Mesenchymal stem cell (in vitro differentiated cells and primary cell): ENCODE measurements around the gene ABCC4.

Experiments
- DNase-seq: peaks from one replicate; pipeline ENCODE4 v3.0.0-alpha.2; 2013
- H2AFZ ChIP-seq: one replicate; pipeline ENCODE4 v1.6.1; 2013; ENCODE audit warnings: low read depth, mild to moderate bottlenecking, control low read depth, inconsistent platforms, low read length, moderate library complexity
- H2AK5ac ChIP-seq: 2 replicates; pipeline ENCODE4 v1.6.1; 2013; ENCODE audit warnings: low read length, moderate library complexity, mild to moderate bottlenecking, inconsistent platforms; ENCODE audit not compliant: severe bottlenecking
- H2BK120ac ChIP-seq: one replicate; pipeline ENCODE4 v1.6.1; 2013; ENCODE audit warnings: low read depth, mild to moderate bottlenecking, inconsistent platforms, low read length, moderate library complexity
- H2BK12ac ChIP-seq, 2 experiments: one replicate each; pipeline ENCODE4 v1.6.1; 2013; ENCODE audit warnings: inconsistent platforms in 2 of 2, low read length in 2 of 2, mild to moderate bottlenecking in 2 of 2, moderate library complexity in 2 of 2, control low read depth in 1 of 2
- H2BK15ac ChIP-seq: one replicate; pipeline ENCODE4 v1.6.1; 2013; ENCODE audit warnings: mild to moderate bottlenecking, low read depth, inconsistent platforms; ENCODE audit not compliant: poor library complexity, severe bottlenecking
- H2BK5ac ChIP-seq: 2 replicates; pipeline ENCODE4 v1.6.1; 2013; ENCODE audit warnings: low read depth, mild to moderate bottlenecking, low read length, control low read depth, inconsistent platforms; ENCODE audit not compliant: poor library complexity, severe bottlenecking
- H3K14ac ChIP-seq, 2 experiments: one replicate each; pipeline ENCODE4 v1.6.1; 2013; ENCODE audit warnings: inconsistent platforms in 2 of 2, low read length in 2 of 2, control low read depth in 1 of 2, mild to moderate bottlenecking in 1 of 2, moderate library complexity in 1 of 2
- H3K18ac ChIP-seq, 2 experiments: one replicate each; pipeline ENCODE4 v1.6.1; 2013; ENCODE audit warnings: inconsistent platforms in 2 of 2, low read length in 2 of 2, control low read depth in 1 of 2, low read depth in 1 of 2, mild to moderate bottlenecking in 1 of 2
- H3K23ac ChIP-seq, 2 experiments: one replicate each; pipeline ENCODE4 v1.6.1; 2013; ENCODE audit warnings: inconsistent platforms in 2 of 2, low read length in 2 of 2, mild to moderate bottlenecking in 2 of 2, moderate library complexity in 2 of 2, control low read depth in 1 of 2
- H3K27ac ChIP-seq: 2 replicates; pipeline ENCODE4 v1.5.1; 2013; ENCODE audit warnings: mild to moderate bottlenecking, moderate library complexity, low read length, control low read depth, inconsistent platforms; ENCODE audit not compliant: poor library complexity, severe bottlenecking
- H3K27me3 ChIP-seq, 2 experiments: 2 replicates each; pipeline versions ENCODE4 v1.6.1 to v1.7.0; 2013; ENCODE audit warnings: low read length in 2 of 2, mild to moderate bottlenecking in 2 of 2, moderate library complexity in 2 of 2, control low read depth in 1 of 2, inconsistent platforms in 1 of 2; ENCODE audit not compliant: control insufficient read depth in 1 of 2, insufficient read depth in 1 of 2
- H3K36me3 ChIP-seq, 2 experiments: 2 replicates each; pipeline versions ENCODE4 v1.6.1 to v1.7.0; 2013; ENCODE audit warnings: low read length in 2 of 2, control low read depth in 1 of 2, inconsistent platforms in 1 of 2, low read depth in 1 of 2, mild to moderate bottlenecking in 1 of 2; ENCODE audit not compliant: insufficient read depth in 2 of 2, control insufficient read depth in 1 of 2
- H3K4ac ChIP-seq, 2 experiments: one replicate each; pipeline ENCODE4 v1.6.1; 2013; ENCODE audit warnings: inconsistent platforms in 2 of 2, low read length in 2 of 2, mild to moderate bottlenecking in 2 of 2, moderate library complexity in 2 of 2, control low read depth in 1 of 2, low read depth in 1 of 2
- H3K4me1 ChIP-seq: 2 replicates; pipeline ENCODE4 v1.6.1; 2013; ENCODE audit warnings: low read depth, low read length, control low read depth; ENCODE audit not compliant: control insufficient read depth, insufficient read depth
- H3K4me2 ChIP-seq: 2 replicates; pipeline ENCODE4 v1.6.1; 2013; ENCODE audit warnings: low read length, mild to moderate bottlenecking, inconsistent platforms; ENCODE audit not compliant: poor library complexity, severe bottlenecking
- H3K4me3 ChIP-seq, 2 experiments: 2 replicates each; pipeline versions ENCODE4 v1.5.1 to v1.7.0; 2013; ENCODE audit warnings: low read length in 2 of 2, mild to moderate bottlenecking in 2 of 2, control low read depth in 1 of 2, low read depth in 1 of 2; ENCODE audit not compliant: insufficient read depth in 1 of 2
- H3K79me1 ChIP-seq: replicated peaks from 2 replicates; pipeline ENCODE4 v1.6.1; 2013; ENCODE audit warnings: mild to moderate bottlenecking, control low read depth, low read length, inconsistent platforms; ENCODE audit not compliant: poor library complexity, severe bottlenecking
- H3K9ac ChIP-seq: 2 replicates; pipeline ENCODE4 v1.7.0; 2013; ENCODE audit warnings: mild to moderate bottlenecking, low read length, moderate library complexity
- H3K9me3 ChIP-seq: 2 replicates; pipeline ENCODE4 v1.7.0; 2013; ENCODE audit warnings: mild to moderate bottlenecking, low read length; ENCODE audit not compliant: control insufficient read depth
- H4K8ac ChIP-seq: one replicate; pipeline ENCODE4 v1.6.1; 2013; ENCODE audit warnings: inconsistent platforms, mild to moderate bottlenecking, low read length, moderate library complexity
- H4K91ac ChIP-seq: one replicate; pipeline ENCODE4 v1.6.1; 2013; ENCODE audit warnings: mild to moderate bottlenecking, low read length, inconsistent platforms
- WGBS: methylation state at CpG from one replicate; pipeline ENCODE4 v1.1.7; 2013; ENCODE audit warnings: mixed read lengths; 5-methylcytosine and 5-hydroxymethylcytosine counted together

Gene ABCC4

DNA sequence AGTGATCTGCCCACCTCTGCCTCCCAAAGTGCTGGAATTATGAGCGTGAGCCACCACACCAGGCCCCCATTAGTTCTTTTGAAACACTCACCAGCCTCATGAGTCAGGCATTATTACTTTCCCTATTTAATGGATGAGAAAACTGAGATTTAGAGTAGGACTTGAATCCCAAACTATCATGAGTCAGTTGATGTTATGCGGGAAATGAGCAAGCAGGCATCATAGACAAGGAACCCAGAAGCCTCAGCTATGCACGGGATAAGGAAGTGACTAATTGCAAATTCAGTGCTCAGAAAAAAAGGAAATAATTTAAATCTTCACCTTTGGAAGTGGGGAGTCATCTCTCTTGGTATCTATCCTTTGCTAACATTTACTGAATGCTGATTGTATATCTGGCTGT, 217.5 kb downstream of the ABCC4 start:
- Histone ChIP-seq H3K4me2 (no peak overlapping the region), H3K23ac (no peak overlapping the region), H2BK120ac (no peak overlapping the region), H4K91ac (no peak overlapping the region), H3K4ac (no peak overlapping the region), H2BK12ac (no peak overlapping the region), H3K9me3 (no peaks in the 10 kb centered on the region), H2BK15ac (no peak overlapping the region), H4K8ac (no peak overlapping the region), H2AK5ac (no peak overlapping the region), H3K4me3 (no peak overlapping the region), H3K4me1 (no peaks in the 10 kb centered on the region), H3K18ac (no peak overlapping the region), H3K27me3 (no peaks in the 10 kb centered on the region), H3K36me3 (peaks cover 0 to 21% of the 10 kb centered on the region in 2 experiments), H3K14ac (no peak overlapping the region), H2AFZ (no peak overlapping the region), H3K9ac (no peak overlapping the region), H2BK5ac (no peak overlapping the region), H3K79me1 (peaks cover 9% of the 10 kb centered on the region), H3K27ac (no peak overlapping the region)
- peak; percentile 85 for DNase-seq
- WGBS = 2% methylated on average over 2 of the region's 3 CpGs

DNA sequence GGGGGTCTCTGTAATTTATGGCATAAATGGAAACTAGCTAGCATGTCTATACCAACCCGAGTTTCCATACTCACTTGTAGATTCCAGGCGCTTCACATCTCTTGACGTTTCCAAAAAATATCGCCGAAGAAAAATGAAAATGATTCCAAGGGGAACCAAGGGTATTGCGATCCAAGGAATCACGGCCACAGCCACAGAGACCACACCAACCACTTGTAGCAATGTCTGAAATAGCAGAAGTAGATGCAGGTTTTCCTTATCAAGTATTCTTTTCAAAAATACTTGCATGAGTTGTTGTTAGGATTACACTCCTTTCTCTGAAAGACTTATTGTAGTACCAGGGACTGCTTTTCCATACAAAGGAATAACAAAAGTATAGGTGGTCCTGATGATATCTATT, 218.2 kb downstream of the ABCC4 start:
- no peak overlapping the region for H2AK5ac ChIP-seq
- no peaks in the 10 kb centered on the region for H3K4me1 ChIP-seq
- 97% methylated on average over 5 of the region's 7 CpGs for WGBS
- no peak overlapping the region for H3K14ac ChIP-seq
- H3K23ac ChIP-seq = no peak overlapping the region
- H3K4me3 ChIP-seq = no peak overlapping the region
- H3K4me2 ChIP-seq = no peak overlapping the region
- H3K9ac ChIP-seq = no peak overlapping the region
- H4K91ac ChIP-seq = no peak overlapping the region
- H4K8ac ChIP-seq = no peak overlapping the region
- H3K9me3 ChIP-seq = no peaks in the 10 kb centered on the region
- no peak overlapping the region for H2BK5ac ChIP-seq
- H3K4ac ChIP-seq = no peak overlapping the region
- no peak overlapping the region for H2BK120ac ChIP-seq
- no peak overlapping the region for H3K27ac ChIP-seq
- DNase-seq = no peak
- peaks cover 0 to 26% of the 10 kb centered on the region in 2 experiments for H3K36me3 ChIP-seq
- peaks cover 11% of the 10 kb centered on the region for H3K79me1 ChIP-seq
- H3K27me3 ChIP-seq = no peaks in the 10 kb centered on the region
- no peak overlapping the region for H2AFZ ChIP-seq
- H2BK12ac ChIP-seq = no peak overlapping the region
- no peak overlapping the region for H3K18ac ChIP-seq
- no peak overlapping the region for H2BK15ac ChIP-seq

- H4K91ac ChIP-seq = no peak overlapping the region
- no peak overlapping the region for H3K4me2 ChIP-seq
- WGBS = 92% methylated on average over 5 of the region's 5 CpGs
- no peak overlapping the region for H3K4me3 ChIP-seq
- no peak overlapping the region for H2BK120ac ChIP-seq
- H3K27ac ChIP-seq = no peak overlapping the region
- H3K23ac ChIP-seq = no peak overlapping the region
- H4K8ac ChIP-seq = no peak overlapping the region
- no peak overlapping the region for H2BK5ac ChIP-seq
- no peak overlapping the region for H2BK15ac ChIP-seq
- no peaks in the 10 kb centered on the region for H3K27me3 ChIP-seq
- H3K9me3 ChIP-seq = no peaks in the 10 kb centered on the region
- peaks cover 10% of the 10 kb centered on the region for H3K79me1 ChIP-seq
- no peak overlapping the region for H3K14ac ChIP-seq
- H3K4ac ChIP-seq = no peak overlapping the region
- H3K4me1 ChIP-seq = peaks cover 2% of the 10 kb centered on the region
- no peak overlapping the region for H3K9ac ChIP-seq
- H3K36me3 ChIP-seq = peaks cover 31 to 48% of the 10 kb centered on the region in 2 experiments
- H3K18ac ChIP-seq = no peak overlapping the region
- no peak overlapping the region for H2AK5ac ChIP-seq
- no peak overlapping the region for H2AFZ ChIP-seq
- no peak overlapping the region for H2BK12ac ChIP-seq
- DNase-seq = no peak
Measured at GRCh38 chr13:95075506-95075905, 225.7 kb downstream of the ABCC4 start.

GRCh38 chr13:95074820-95075219, 226.4 kb downstream of the ABCC4 start:
- no peak for DNase-seq
- Histone ChIP-seq H2BK12ac (no peak overlapping the region), H2BK120ac (no peak overlapping the region), H4K8ac (no peak overlapping the region), H3K9ac (no peak overlapping the region), H3K79me1 (peaks cover 13% of the 10 kb centered on the region), H3K4me2 (no peak overlapping the region), H2BK15ac (no peak overlapping the region), H4K91ac (no peak overlapping the region), H3K9me3 (no peaks in the 10 kb centered on the region), H3K27ac (no peak overlapping the region), H3K4me1 (peaks cover 2% of the 10 kb centered on the region), H2BK5ac (peak overlapping the region; percentile 35), H2AK5ac (no peak overlapping the region), H2AFZ (no peak overlapping the region), H3K4ac (no peak overlapping the region), H3K4me3 (no peak overlapping the region), H3K36me3 (peaks cover 33 to 55% of the 10 kb centered on the region in 2 experiments), H3K14ac (no peak overlapping the region), H3K18ac (no peak overlapping the region), H3K27me3 (no peaks in the 10 kb centered on the region), H3K23ac (no peak overlapping the region)
- WGBS = 87% methylated on average over 1 of the region's 3 CpGs
